Lung (tissue), 16 donors: ENCODE results near the gene MED7. TPM values are rescaled to one million over a fixed set of nuclear protein-coding genes. Genes with fewer than 3 reads are reported as not detected.

Experiments used
- ATAC-seq: fragments of 200-7000 bp; cut with Tn5 transposase; one replicate; pipeline ENCODE4 v1.9.1; 2020; ENCODE audit warnings: moderate number of reproducible peaks; ENCODE audit not compliant: insufficient read depth, low FRiP score
- DNase-seq, 3 donors: peaks; one replicate each; pipeline ENCODE4 v3.0.0-alpha.2; 2013 to 2017
- H3K27ac ChIP-seq, 2 donors: one replicate each; pipeline ENCODE4 v1.5.1; 2013; ENCODE audit warnings: mild to moderate bottlenecking in 2 of 2, moderate library complexity in 2 of 2, control low read depth in 1 of 2, inconsistent platforms in 1 of 2, low read depth in 1 of 2, low read length in 1 of 2
- H3K27me3 ChIP-seq, 3 donors: one replicate each; pipeline ENCODE4 v1.5.1; 2013; ENCODE audit warnings: low read length in 2 of 3; ENCODE audit not compliant: control insufficient read depth in 3 of 3, insufficient read depth in 3 of 3
- H3K36me3 ChIP-seq, 4 donors: one replicate each; pipeline ENCODE4 v1.5.1; 2013; ENCODE audit warnings: low read length in 4 of 4, mild to moderate bottlenecking in 1 of 4, moderate library complexity in 1 of 4; ENCODE audit not compliant: control insufficient read depth in 4 of 4, insufficient read depth in 4 of 4
- H3K4me1 ChIP-seq, 5 donors: one replicate each; pipeline ENCODE4 v1.5.1; 2013; ENCODE audit warnings: low read length in 5 of 5, mild to moderate bottlenecking in 2 of 5, moderate library complexity in 1 of 5; ENCODE audit not compliant: control insufficient read depth in 5 of 5, insufficient read depth in 5 of 5
- H3K4me3 ChIP-seq: one replicate; pipeline ENCODE4 v1.5.1; 2013; ENCODE audit warnings: mild to moderate bottlenecking, control low read depth, moderate library complexity
- H3K9ac ChIP-seq, 2 donors: one replicate each; pipeline ENCODE4 v1.5.1; 2013; ENCODE audit warnings: low read length in 2 of 2, control low read depth in 1 of 2; ENCODE audit not compliant: insufficient read depth in 1 of 2
- H3K9me3 ChIP-seq, 4 donors: one replicate each; pipeline ENCODE4 v1.5.1; 2013; ENCODE audit warnings: low read length in 3 of 4, mild to moderate bottlenecking in 1 of 4, moderate library complexity in 1 of 4; ENCODE audit not compliant: control insufficient read depth in 4 of 4, insufficient read depth in 3 of 4
- CTCF ChIP-seq: IDR thresholded peaks from 2 replicates; pipeline ENCODE4 v1.5.1; 2012; ENCODE audit warnings: mild to moderate bottlenecking; ENCODE audit errors: control extremely low read depth, extremely low read depth
- WGBS, 2 donors: extraction: QIAGEN DNeasy Blood & Tissue Kit; methylation state at CpG; one replicate each; pipeline ENCODE4 v1.1.7; 2013; 5-methylcytosine and 5-hydroxymethylcytosine counted together
- long read RNA-seq, 5 donors: transcript quantifications; one replicate each; lab custom pipeline, GENCODE V29; 2026
- polyA plus RNA-seq, 2 donors: library from polyadenylated mRNA; stranded (reverse); fragments of 200-250 nt; gene quantifications; one replicate each; pipeline ENCODE4 v1.2.1, GENCODE V29; 2013
- total RNA-seq, 2 donors: library from RNA; depleted of rRNA in 1 of 2; stranded (reverse); fragments of >200 nt in 1 of 2; gene quantifications; one replicate each; pipeline ENCODE4 v1.2.1, GENCODE V29; 2014 to 2021
- donor health status: control.
- donor health status: control.
- donor health status: Bipolar disorder and iron deficiency.
- donor health status: healthy.
- donor health status: DM: yes; HTN: yes; CAD: no.

MED7 gene
- 10 to 100 TPM in 1 of 2 donors, 1 to 10 TPM in 1; 9.9 to 16.1 TPM for total RNA-seq
- polyA plus RNA-seq: 10 to 100 TPM in 1 of 2 donors, 1 to 10 TPM in 1; 9.3 to 15.9 TPM
- long read RNA-seq, donor 1, transcript MED7-201 (2 exons, 2,402 nt): major isoform, 8 of 8 reads
- long read RNA-seq, donor 1, partial matches to known transcripts: 0 of 8 reads
- long read RNA-seq, donor 1, other reads (novel, unspliced or antisense): 0 of 8 reads
- long read RNA-seq, donor 2, partial matches to known transcripts: 0 of 2 reads
- long read RNA-seq, donor 2, other reads (novel, unspliced or antisense): 0 of 2 reads
- long read RNA-seq, donor 3, transcript MED7-201 (2 exons, 2,402 nt): major isoform, 6 of 6 reads
- long read RNA-seq, donor 3, partial matches to known transcripts: 0 of 6 reads
- long read RNA-seq, donor 3, other reads (novel, unspliced or antisense): 0 of 6 reads
- long read RNA-seq, donor 4, transcript MED7-201 (2 exons, 2,402 nt): major isoform, 5 of 6 reads
- long read RNA-seq, donor 4, partial matches to known transcripts: 0 of 6 reads
- long read RNA-seq, donor 4, other reads (novel, unspliced or antisense): 0 of 6 reads
- long read RNA-seq, donor 5, transcript MED7-201 (2 exons, 2,402 nt): major isoform, 20 of 21 reads
- long read RNA-seq, donor 5, partial matches to known transcripts: 0 of 21 reads
- long read RNA-seq, donor 5, other reads (novel, unspliced or antisense): 0 of 21 reads

GRCh38 chr5:157142317-157143126 lies at the start of gene MED7:
MED7 (minus strand) TSS chr5:157142865; CDS start chr5:157139431, 3,434 bp downstream.
- no peak for TF ChIP-seq CTCF
- Histone ChIP-seq H3K4me1 (peaks cover 4 to 8% (median 5%) of the 10 kb centered on the region in 5 donors), H3K4me3 (peak within 1 kb of the TSS; percentile 78), H3K27me3 (no peaks in the 10 kb centered on the region), H3K36me3 (peaks cover 3 to 8% (median 5%) of the 10 kb centered on the region in 4 donors), H3K27ac (peak within 1 kb of the TSS; percentile 92 to 96), H3K9ac (peak within 1 kb of the TSS; percentile 98 to 99), H3K9me3 (no peaks in the 10 kb centered on the region)
- ATAC-seq (peak; percentile 100), DNase-seq (peak; percentile 98 to 100 (median 100))
- 0 to 1% methylated on average over 48 of the region's 48 CpGs for WGBS, 2 donors

- H3K27me3 ChIP-seq: peaks cover 0 to 3% (median 0%) of the 10 kb centered on the region in 3 donors
- no peak for TF ChIP-seq CTCF
- 86 to 92% methylated on average over 7 of the region's 7 CpGs for WGBS, 2 donors
Measured at GRCh38 chr5:157189223-157189622, 46.6 kb upstream of the MED7 start.

GRCh38 chr5:157188270-157188669 lies 45.6 kb upstream of the MED7 start:
- no peak overlapping the region for H3K9ac ChIP-seq
- no peak overlapping the region for H3K27ac ChIP-seq
- no peaks in the 10 kb centered on the region for H3K36me3 ChIP-seq
- H3K9me3 ChIP-seq: no peaks in the 10 kb centered on the region
- ATAC-seq (no peak), DNase-seq (no peak)
- no peak for TF ChIP-seq CTCF
- no peak overlapping the region for H3K4me3 ChIP-seq
- peaks cover 0 to 2% (median 0%) of the 10 kb centered on the region in 3 donors for H3K27me3 ChIP-seq
- H3K4me1 ChIP-seq: peaks cover 0 to 2% (median 0%) of the 10 kb centered on the region in 5 donors

More at GRCh38 chr5:157189223-157189622, 46.6 kb upstream of the MED7 start:
- Histone ChIP-seq H3K4me1 (peaks cover 0 to 2% (median 0%) of the 10 kb centered on the region in 5 donors), H3K4me3 (no peak overlapping the region), H3K27ac (no peak overlapping the region), H3K9ac (no peak overlapping the region), H3K9me3 (no peaks in the 10 kb centered on the region), H3K36me3 (no peaks in the 10 kb centered on the region)
- DNase-seq (no peak), ATAC-seq (no peak)
